DMS153 (cell line): ENCODE results near the gene ATL2.
"Not testable (repeated sequence)": the region's sequence is repeated elsewhere in the genome, so short reads cannot be mapped to it uniquely, and the experiment has no call there.

Experiments used
- DNase-seq: peaks from one replicate; lab custom pipeline; 2025; lab: John Stamatoyannopoulos, UW

Gene ATL2

GRCh38 chr2:38390947-38391346, 13.9 kb upstream of the ATL2 start:
- DNase-seq, result no peak

DNA sequence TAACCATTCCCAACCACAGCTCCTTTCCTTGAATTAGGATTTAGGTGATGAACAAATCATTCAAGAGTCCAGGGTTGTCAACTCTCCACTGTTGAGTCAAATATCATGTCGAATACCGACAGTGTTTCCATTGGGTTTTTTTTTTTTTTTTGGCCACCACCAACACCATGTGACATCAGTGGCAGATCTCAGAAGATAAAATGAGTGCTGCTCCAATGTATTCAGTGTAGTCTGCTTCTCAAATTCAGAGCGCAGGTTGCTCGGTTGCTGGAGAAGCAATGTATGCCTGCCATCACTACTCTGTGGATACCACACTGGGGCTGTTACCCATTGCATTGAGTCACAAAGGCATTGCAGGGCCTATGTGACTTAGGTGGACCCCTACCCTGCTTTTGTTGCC, 10.8 kb upstream of the ATL2 start:
- no peak for DNase-seq

DNA sequence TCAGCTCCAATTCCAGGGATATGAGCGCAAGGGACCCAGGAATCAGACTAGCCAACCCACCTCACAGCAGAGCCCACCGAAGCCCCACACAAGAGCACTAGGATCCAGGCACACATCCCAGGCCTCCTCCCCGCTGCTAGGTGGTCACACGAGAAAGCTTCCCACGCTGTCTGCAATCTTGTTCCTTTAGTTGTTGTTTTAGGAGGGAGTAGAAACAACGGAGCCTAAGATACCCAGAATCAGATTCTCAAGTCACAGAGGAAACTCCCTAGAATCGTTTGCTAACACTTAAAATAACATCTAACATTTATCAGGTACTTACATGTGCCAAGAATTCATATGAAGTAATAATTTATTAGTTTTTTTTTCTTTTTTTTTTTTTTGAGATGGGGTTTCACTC, 9.7 kb upstream of the ATL2 start:
- no peak for DNase-seq

GRCh38 chr2:38386377-38386776, 9.3 kb upstream of the ATL2 start:
- no peak for DNase-seq

DNA sequence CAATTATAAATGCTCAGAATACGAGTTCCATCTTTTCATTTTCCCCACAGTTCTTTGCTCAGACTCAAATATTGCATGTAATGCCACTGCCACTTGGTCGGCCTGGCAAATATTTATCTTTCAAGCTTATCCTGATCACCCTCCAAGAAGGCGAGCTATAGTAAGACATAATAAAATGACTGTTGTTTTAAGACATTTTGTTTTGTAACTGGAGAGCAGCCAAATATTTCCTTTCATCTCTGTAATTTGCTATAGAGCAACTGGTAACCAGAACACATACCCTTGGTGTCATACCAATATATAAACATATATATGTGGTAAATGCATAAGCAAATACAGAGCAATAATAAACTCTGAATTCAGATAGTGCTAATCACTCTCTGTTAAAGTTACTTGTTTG, 7.3 kb upstream of the ATL2 start:
- DNase-seq, result no peak

DNA sequence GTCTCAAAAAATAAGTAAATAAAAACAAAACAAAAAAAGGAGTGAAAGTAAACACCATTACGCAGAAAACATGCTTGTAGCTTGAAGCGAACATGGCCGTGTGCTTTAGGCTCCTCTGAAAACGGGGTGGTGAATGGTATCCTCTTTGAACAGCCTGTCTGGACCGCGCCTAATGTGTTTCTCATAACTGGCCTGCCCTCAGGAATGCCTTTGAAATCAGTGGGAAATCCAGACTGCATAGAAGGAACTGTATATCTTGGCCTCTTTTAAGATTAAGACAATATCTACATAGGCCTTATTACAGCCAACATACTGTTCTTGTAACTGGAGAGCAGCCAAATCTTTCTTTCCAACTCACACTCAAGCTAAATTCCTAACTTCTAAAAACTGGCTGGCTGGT, 6.7 kb upstream of the ATL2 start:
- not testable (repeated sequence) for DNase-seq

- DNase-seq, result no peak
Measured at GRCh38 chr2:38381381-38382143, 4.5 kb upstream of the ATL2 start.

GRCh38 chr2:38380397-38381130, 3.5 kb upstream of the ATL2 start:
- DNase-seq, result no peak

GRCh38 chr2:38376346-38377049, 575 bp downstream of the ATL2 start:
- peak; percentile 25 for DNase-seq

DNA sequence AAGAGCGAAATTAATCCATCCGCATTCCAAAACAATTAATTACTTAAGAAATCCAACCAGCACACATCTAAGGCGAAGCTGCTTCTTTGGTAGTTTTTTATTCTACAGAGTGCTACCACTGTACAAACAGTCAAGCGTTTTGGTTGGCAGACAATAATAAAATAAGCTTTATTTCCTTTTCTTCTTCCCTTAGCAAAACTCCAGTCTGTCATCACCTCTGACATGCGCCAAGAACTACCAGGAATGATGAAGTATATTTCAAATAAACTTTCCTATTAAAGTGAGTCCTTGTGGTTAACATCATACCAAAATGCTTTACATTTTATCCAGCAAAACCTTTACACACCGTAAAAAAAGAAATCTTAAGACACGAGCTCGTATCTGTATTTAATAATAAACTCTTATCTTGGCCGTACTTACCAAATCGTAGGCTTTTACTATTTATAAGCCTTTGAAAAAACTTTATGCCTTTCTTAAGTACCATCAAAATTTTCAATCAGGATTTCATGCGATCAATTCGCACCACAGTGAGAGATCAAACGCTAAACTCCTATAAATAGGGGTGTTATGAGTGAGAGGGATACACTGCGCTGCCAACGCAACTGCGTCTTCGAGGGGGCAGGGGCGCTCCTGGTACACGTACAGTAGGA, 1.3 kb downstream of the ATL2 start:
- no peak for DNase-seq

DNA sequence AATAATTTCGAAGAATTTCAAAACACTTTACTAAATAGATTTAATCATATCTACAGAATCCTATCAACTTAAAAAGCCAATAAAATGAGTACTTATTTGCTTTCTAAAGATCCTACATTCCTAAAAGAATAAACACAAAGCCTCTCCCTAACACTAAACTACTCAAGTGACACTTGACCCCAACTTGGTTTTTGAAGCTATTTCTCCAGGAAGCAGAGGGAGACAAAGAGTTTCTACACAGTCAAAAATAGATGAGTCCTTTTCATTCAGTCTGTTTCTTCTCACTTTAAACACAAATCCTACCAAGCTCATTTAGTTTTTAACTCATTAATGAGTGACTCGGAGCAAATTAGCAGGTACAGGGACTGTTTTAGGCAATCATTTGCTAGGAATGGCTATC, 2.1 kb downstream of the ATL2 start:
- DNase-seq, result no peak

DNA sequence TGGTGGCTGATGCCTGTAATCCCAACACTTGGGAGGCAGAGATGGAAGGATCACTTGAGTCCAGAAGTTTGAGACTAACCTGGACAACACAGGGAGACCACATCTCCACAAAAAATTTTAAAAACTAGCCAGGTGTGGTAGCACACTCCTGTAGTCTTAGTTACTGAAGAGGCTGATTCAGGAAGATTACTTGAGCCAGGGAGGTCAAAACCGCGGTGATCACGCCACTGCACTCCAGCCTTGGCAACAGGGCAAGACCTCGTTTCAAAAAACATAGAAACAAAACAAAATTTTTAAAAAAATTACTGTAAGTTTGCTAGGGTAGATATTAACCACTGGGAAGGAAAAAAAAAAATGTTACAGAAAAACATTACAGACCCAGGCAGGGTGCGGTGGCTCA, 5.8 kb downstream of the ATL2 start:
- no peak for DNase-seq

DNA sequence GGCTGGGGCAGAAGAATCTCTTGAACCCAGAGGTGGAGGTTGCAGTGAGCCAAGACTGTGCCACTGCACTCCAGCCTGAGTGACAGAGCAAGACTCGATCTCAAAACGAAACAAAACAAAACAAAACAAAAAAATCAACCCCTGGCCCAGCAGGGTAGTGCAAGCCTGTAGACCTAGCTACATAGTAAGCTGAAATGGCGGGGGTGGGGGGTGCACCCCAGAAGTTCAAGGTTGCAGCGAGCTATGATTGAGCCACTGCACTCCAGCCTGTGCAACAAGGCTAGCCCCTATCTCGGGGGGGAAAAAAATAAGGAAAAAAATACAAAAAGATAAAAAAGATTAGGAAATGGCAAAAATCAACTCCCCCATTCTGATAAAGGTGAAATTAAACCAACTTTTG, 6.4 kb downstream of the ATL2 start:
- no peak for DNase-seq

- DNase-seq, result no peak
Measured at GRCh38 chr2:38362232-38362631, 14.8 kb downstream of the ATL2 start.

GRCh38 chr2:38360177-38360576, 16.9 kb downstream of the ATL2 start:
- DNase-seq, result no peak

DNA sequence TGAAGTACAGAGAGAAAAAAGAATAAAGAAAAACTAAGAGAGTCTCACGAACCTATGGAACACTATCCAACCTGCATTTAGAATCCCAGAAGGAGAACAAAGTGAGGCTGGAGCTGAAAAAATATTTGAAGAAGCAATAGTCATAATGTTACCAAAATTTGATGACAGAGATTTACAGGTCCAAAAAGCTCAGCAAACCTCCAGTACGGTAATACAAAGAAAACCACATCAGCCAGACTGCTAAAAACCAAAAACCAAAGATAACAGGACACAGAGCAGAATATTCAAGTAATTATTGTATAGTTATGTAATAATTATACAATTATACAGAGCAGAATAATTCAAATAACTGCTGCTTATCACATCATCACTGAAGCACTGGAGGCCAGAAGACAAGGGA, 23.7 kb downstream of the ATL2 start:
- DNase-seq, result no peak

DNA sequence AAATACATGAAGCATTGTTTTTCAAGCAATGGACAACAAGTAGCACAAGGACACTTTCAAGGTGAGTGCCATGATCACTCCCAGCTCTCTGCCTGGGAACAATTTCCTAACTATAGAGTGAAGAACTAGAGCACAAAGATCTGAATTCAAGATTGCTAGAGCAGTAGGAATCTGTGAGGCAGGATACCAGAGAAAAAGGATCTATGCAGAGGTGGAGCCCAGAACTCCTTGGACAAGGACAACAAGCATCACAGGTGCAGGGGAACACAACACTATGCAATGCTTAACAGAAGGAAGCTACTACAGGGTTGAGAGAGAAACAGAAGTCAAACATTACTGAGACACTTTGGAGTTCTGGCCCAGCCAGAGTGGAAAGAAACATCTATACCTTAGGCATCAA, 24.7 kb downstream of the ATL2 start:
- no peak for DNase-seq

- DNase-seq, result no peak
Measured at GRCh38 chr2:38345323-38346038, 31.6 kb downstream of the ATL2 start.

GRCh38 chr2:38344813-38345212, 32.3 kb downstream of the ATL2 start:
- no peak for DNase-seq

GRCh38 chr2:38343212-38343611, 33.9 kb downstream of the ATL2 start:
- no peak for DNase-seq

DNA sequence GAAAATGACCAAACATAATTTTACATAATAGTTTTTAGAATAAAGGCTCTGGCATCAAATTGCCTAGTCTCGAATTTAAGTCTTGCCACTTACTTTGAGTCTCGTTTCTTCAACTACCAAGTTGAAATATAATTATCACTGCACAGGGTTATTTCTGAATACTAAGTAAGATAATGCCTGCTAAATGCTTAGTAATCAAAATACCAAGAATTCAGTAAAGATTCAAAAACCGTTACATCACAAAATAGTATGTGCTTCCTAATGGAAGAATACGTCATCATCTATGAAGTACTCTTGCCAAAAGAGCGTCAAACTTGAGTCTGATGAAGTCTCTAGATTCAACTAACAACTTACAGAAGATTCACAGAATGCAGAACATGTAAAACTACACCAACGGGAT, 40.5 kb downstream of the ATL2 start:
- no peak for DNase-seq

DNA sequence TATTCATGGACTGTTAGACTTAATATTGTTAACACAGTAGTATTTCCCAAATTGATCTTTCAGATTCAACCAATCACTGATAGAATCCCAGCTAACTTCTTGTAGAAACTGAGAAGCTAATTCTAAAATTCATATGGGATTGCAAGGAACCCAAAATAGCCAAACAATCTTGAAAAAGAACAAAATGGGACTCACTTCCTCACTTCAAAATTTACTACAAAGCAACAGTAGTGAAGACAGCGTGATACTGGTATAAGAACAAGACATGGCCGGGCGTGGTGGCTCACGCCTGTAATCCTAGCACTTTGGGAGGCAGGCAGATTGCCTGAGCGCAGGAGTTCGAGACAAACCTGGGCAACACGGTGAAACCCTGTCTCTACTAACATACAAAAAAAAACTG, 46.3 kb downstream of the ATL2 start:
- DNase-seq, result no peak
